Vagina (tissue), 2 donors: ENCODE data around the gene ATP2B2.

Experiments
- POLR2A ChIP-seq, 2 donors: fragments of 450-650 bp; IDR thresholded peaks; one replicate each; pipeline ENCODE4 v1.6.1; 2017; ENCODE audit warnings: antibody characterized with exemption in 2 of 2, mild to moderate bottlenecking in 2 of 2, moderate library complexity in 2 of 2
- POLR2AphosphoS5 ChIP-seq, 2 donors: sonication (generic); formaldehyde crosslinking; IDR thresholded peaks; one replicate each; pipeline ENCODE4 v1.9.0; 2017; ENCODE audit warnings: antibody characterized with exemption in 2 of 2, mild to moderate bottlenecking in 2 of 2, low read depth in 1 of 2; ENCODE audit not compliant: insufficient read depth in 1 of 2
- TF ChIP-seq, protein P1 (sequence below), 3 experiments: fragments of 450-650 bp in 2 of 3; fragments of 200-600 bp in 1 of 3; sonication (generic) in 1 of 3; IDR thresholded peaks; one replicate each; pipeline ENCODE4 v1.5.1; 2017 to 2019; ENCODE audit warnings: antibody characterized with exemption in 3 of 3, mild to moderate bottlenecking in 2 of 3, moderate library complexity in 2 of 3

GRCh38 chr3:10521772-10522441, 16.5 kb upstream of the ATP2B2 start:
- TF ChIP-seq, protein P1, sequence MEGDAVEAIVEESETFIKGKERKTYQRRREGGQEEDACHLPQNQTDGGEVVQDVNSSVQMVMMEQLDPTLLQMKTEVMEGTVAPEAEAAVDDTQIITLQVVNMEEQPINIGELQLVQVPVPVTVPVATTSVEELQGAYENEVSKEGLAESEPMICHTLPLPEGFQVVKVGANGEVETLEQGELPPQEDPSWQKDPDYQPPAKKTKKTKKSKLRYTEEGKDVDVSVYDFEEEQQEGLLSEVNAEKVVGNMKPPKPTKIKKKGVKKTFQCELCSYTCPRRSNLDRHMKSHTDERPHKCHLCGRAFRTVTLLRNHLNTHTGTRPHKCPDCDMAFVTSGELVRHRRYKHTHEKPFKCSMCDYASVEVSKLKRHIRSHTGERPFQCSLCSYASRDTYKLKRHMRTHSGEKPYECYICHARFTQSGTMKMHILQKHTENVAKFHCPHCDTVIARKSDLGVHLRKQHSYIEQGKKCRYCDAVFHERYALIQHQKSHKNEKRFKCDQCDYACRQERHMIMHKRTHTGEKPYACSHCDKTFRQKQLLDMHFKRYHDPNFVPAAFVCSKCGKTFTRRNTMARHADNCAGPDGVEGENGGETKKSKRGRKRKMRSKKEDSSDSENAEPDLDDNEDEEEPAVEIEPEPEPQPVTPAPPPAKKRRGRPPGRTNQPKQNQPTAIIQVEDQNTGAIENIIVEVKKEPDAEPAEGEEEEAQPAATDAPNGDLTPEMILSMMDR (IDR thresholded peaks at IDR 0.05), result no peak
- TF ChIP-seq POLR2A (IDR thresholded peaks at IDR 0.05) (no peak), POLR2AphosphoS5 (IDR thresholded peaks at IDR 0.05; ENCODE audit: insufficient read depth in 1 of 2, low read depth in 1 of 2) (no peak)
